Prostate gland (tissue), 2 donors: ENCODE data around the gene CDC42BPB. TPM values are rescaled to one million over a fixed set of nuclear protein-coding genes. Genes with fewer than 3 reads are reported as not detected.

Experiments
- DNase-seq: peaks from one replicate; pipeline ENCODE4 v3.0.0-alpha.2; 2019; ENCODE audit warnings: low spot score
- H3K27ac ChIP-seq, 2 donors: fragments of 200-600 bp; sonication (generic); 2 replicates each; pipeline ENCODE4 v1.5.1; 2017 to 2019
- H3K27me3 ChIP-seq: fragments of 200-600 bp; sonication (generic); replicated peaks from 2 replicates; pipeline ENCODE4 v1.5.1; 2019; ENCODE audit not compliant: insufficient read depth
- H3K36me3 ChIP-seq, 2 donors: fragments of 200-600 bp; sonication (generic); 1 replicate in 1 of 2; 2 replicates in 1 of 2; pipeline versions ENCODE4 v1.5.1 to v1.8.1; 2017 to 2019
- H3K4me1 ChIP-seq: fragments of 200-600 bp; sonication (generic); replicated peaks from 2 replicates; pipeline ENCODE4 v1.5.1; 2019
- H3K4me3 ChIP-seq, 2 donors: fragments of 200-600 bp; sonication (generic); 2 replicates each; pipeline ENCODE4 v1.5.1; 2017 to 2019
- H3K9me3 ChIP-seq: fragments of 200-600 bp; sonication (generic); 2 replicates; pipeline ENCODE4 v1.5.1; 2017
- CTCF ChIP-seq, 4 experiments: fragments of 200-600 bp in 2 of 4; fragments of 450-650 bp in 2 of 4; sonication (generic) in 2 of 4; IDR thresholded peaks; 1 replicate in 3 of 4; 2 replicates in 1 of 4; pipeline ENCODE4 v1.5.1; 2016 to 2019; ENCODE audit warnings: antibody characterized with exemption in 4 of 4, mild to moderate bottlenecking in 2 of 4, moderate library complexity in 2 of 4
- POLR2A ChIP-seq: fragments of 450-650 bp; IDR thresholded peaks from one replicate; pipeline ENCODE4 v1.6.1; 2016; ENCODE audit warnings: antibody characterized with exemption, mild to moderate bottlenecking
- POLR2AphosphoS5 ChIP-seq: sonication (generic); formaldehyde crosslinking; IDR thresholded peaks from one replicate; pipeline ENCODE4 v1.6.1; 2017; ENCODE audit warnings: antibody characterized with exemption
- WGBS: methylation state at CpG from one replicate; pipeline ENCODE4 v1.1.5; 2018; 5-methylcytosine and 5-hydroxymethylcytosine counted together
- intact Hi-C: fragments of 100-400 bp; cut with DNase I; formaldehyde crosslinking; loops from one replicate; pipeline ENCODE4 v1.14.2; 2022
- total RNA-seq, 2 donors: library from RNA; depleted of rRNA; stranded (reverse); fragments of >200 nt; gene quantifications; one replicate each; pipeline ENCODE4 v1.1.0, GENCODE V29; 2016

The CDC42BPB gene
- total RNA-seq, 2 donors from 2014 or later: 78.9 to 172 TPM

GRCh38 chr14:102926104-102926503 is 131.2 kb downstream of the CDC42BPB start:
- H3K9me3 ChIP-seq: no peaks in the 10 kb centered on the region
- intact Hi-C loops: no loop called here
- H3K4me3 ChIP-seq: no peak overlapping the region
- no peaks in the 10 kb centered on the region for H3K36me3 ChIP-seq
- no peak for DNase-seq
- peaks cover 16% of the 10 kb centered on the region for H3K4me1 ChIP-seq
- TF ChIP-seq POLR2AphosphoS5: no peak
- 74% methylated on average over 12 of the region's 12 CpGs for WGBS
- H3K27me3 ChIP-seq: peaks cover 14% of the 10 kb centered on the region
- no peak overlapping the region for H3K27ac ChIP-seq

- Histone ChIP-seq H3K4me3 (no peak overlapping the region), H3K4me1 (peaks cover 16% of the 10 kb centered on the region), H3K27ac (no peak overlapping the region), H3K27me3 (peaks cover 14% of the 10 kb centered on the region), H3K36me3 (no peaks in the 10 kb centered on the region), H3K9me3 (no peaks in the 10 kb centered on the region)
- WGBS: 76% methylated on average over 11 of the region's 11 CpGs
- intact Hi-C loops: no loop called here
- DNase-seq: no peak
- TF ChIP-seq POLR2A (no peak), POLR2AphosphoS5 (no peak), CTCF (IDR thresholded peaks at IDR 0.05) (no peak)
These were observed 131.7 kb downstream of the CDC42BPB start for GRCh38 chr14:102925646-102926045.

- no peak overlapping the region for H3K27ac ChIP-seq
- no peaks in the 10 kb centered on the region for H3K9me3 ChIP-seq
- no peak overlapping the region for H3K4me3 ChIP-seq
- peaks cover 16% of the 10 kb centered on the region for H3K4me1 ChIP-seq
- DNase-seq: no peak
- H3K36me3 ChIP-seq: no peaks in the 10 kb centered on the region
- WGBS: 86% methylated on average over 25 of the region's 25 CpGs
- TF ChIP-seq POLR2A: no peak
- intact Hi-C loops: no loop called here
- H3K27me3 ChIP-seq: peaks cover 14% of the 10 kb centered on the region
These were observed 132.4 kb downstream of the CDC42BPB start for GRCh38 chr14:102924632-102925588.

GRCh38 chr14:102923925-102924486 is 133.3 kb downstream of the CDC42BPB start:
- H3K27me3 ChIP-seq: peaks cover 10% of the 10 kb centered on the region
- no peak for TF ChIP-seq POLR2AphosphoS5
- TF ChIP-seq POLR2A: no peak
- no peak for TF ChIP-seq CTCF (IDR thresholded peaks at IDR 0.05)
- peaks cover 8% of the 10 kb centered on the region for H3K4me1 ChIP-seq
- intact Hi-C loops: no loop called here
- 54% methylated on average over 8 of the region's 11 CpGs for WGBS
- no peaks in the 10 kb centered on the region for H3K36me3 ChIP-seq
- no peak overlapping the region for H3K27ac ChIP-seq
- H3K4me3 ChIP-seq: no peak overlapping the region
- H3K9me3 ChIP-seq: no peaks in the 10 kb centered on the region
- DNase-seq: no peak

GRCh38 chr14:102923201-102923924 is 134.0 kb downstream of the CDC42BPB start:
- TF ChIP-seq POLR2A (no peak), CTCF (IDR thresholded peaks at IDR 0.05) (no peak), POLR2AphosphoS5 (no peak)
- WGBS: 6% methylated on average over 51 of the region's 53 CpGs
- DNase-seq: no peak
- Histone ChIP-seq H3K36me3 (no peaks in the 10 kb centered on the region), H3K27me3 (peaks cover 10% of the 10 kb centered on the region), H3K4me3 (no peak overlapping the region), H3K4me1 (peaks cover 2% of the 10 kb centered on the region), H3K9me3 (no peaks in the 10 kb centered on the region), H3K27ac (no peak overlapping the region)
- intact Hi-C loops: no loop called here
